GM21786 (cell line): Measurements from ENCODE around the gene SLIT1.

ENCODE experiments used
- ATAC-seq: cut with Tn5 transposase; IDR thresholded peaks from one replicate; pipeline ENCODE4 v1.9.1; 2021; ENCODE audit not compliant: unreplicated experiment

SLIT1 gene

GRCh38 chr10:97028832-97029178 lies 157.0 kb downstream of the SLIT1 start:
- ATAC-seq, result no peak

DNA sequence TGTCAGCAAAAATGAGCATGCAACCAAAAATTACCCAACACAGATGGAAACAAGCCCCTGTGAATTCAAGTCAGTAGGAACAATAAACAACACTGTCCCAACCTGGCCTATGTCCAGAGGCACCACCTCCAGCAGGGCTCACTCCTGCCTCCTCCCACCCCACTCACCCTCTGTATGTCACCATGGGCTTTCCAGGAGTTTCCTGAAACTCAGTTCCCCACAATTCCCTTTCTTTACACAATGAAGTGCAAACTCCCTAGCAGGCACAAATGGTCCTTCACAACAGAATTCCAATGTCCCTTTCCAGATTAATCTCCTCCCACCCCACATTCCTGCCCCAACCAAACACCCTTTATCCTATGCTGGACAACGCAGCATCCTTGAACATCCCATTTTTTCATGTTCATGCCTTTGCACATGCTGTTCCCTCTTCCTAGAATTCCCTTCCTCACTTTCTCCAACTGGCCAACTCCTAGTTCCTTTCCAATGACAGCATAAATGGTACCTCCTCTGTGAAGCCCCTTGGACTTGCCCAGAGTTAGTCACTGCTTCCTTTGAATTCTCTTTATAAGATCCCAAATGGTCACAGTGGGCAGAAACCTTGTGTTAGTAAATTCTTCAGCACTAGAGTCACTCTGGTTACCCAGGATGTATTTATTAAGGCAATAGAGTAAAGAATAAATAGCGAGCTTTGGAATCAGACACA lies 157.5 kb downstream of the SLIT1 start:
- no peak for ATAC-seq

DNA sequence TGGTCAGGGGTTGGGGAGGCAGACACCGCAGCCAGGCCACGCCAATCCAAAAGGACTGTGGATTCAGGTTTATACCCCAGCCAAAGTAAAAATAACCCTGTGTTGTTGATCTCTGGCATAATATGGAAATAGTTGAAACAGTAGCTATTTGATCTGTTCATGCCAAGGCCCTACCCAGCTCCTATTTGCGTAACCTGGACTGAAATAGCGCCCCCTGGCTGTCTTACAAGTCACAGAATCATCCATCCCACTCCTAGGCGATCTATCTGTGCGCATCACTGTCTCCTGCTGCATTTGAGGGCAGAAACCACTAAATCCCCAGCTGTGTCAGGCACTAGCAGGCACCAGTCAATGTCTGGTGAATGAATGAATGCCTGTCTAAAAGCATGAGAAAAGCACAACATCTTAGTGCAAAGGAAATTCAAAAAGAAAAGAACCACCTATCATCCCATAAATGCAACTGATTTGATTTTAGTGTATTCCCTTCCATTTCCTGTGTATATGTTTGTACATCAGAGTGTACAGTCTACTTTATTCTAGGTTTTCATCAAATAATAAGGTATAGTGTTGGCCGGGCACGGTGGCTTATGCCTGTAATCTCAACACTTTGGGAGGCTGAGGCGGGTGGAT lies 160.0 kb downstream of the SLIT1 start:
- no peak for ATAC-seq

DNA sequence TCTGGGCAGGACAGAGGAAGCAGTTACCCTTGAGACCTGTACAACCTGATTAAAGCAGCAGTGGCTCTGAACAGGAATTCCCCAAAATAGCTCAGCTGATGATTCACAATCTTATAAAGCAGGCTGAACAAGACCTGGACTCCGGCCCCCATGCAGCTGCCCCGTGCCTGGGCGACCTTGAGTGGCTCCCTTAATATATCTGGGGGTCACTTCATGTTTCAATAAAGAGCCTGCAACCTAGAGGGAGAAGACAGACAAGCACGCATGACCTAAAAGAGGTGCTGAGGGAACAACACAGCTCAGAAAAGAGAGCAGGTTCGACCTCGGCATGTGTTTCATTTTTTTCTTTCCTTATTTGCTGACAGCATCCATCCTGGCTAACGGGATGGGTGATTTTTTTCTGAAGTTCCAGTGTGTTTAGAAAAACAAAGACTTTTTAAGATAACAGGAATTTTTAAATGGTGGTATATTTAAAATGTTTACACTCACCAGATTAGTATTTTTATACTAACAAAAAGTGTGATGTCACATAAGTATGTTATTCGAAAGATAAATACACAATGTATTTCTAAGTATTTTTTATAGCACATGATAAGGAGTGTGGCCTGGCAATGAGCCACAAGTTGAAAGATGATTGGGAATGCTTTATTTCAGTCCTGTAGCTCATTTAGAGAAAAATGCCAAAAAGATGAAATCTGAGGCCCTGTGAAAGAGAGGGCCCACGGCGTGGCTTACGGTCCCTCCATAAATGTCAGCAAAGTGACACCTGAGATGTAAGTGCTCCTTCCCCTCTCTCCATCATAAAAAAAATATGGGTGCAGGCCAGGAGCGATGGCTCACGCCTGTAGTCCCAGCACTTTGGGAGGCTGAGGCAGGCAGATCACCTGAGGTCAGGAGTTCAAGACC lies 161.3 kb downstream of the SLIT1 start:
- no peak for ATAC-seq

- no peak for ATAC-seq
These were observed 162.2 kb downstream of the SLIT1 start for GRCh38 chr10:97023401-97024167.

GRCh38 chr10:97022616-97023015 lies 163.1 kb downstream of the SLIT1 start:
- no peak for ATAC-seq

- no peak for ATAC-seq
These were observed 165.0 kb downstream of the SLIT1 start for GRCh38 chr10:97020452-97021400.

GRCh38 chr10:97019213-97019844 lies 166.4 kb downstream of the SLIT1 start:
- no peak for ATAC-seq

DNA sequence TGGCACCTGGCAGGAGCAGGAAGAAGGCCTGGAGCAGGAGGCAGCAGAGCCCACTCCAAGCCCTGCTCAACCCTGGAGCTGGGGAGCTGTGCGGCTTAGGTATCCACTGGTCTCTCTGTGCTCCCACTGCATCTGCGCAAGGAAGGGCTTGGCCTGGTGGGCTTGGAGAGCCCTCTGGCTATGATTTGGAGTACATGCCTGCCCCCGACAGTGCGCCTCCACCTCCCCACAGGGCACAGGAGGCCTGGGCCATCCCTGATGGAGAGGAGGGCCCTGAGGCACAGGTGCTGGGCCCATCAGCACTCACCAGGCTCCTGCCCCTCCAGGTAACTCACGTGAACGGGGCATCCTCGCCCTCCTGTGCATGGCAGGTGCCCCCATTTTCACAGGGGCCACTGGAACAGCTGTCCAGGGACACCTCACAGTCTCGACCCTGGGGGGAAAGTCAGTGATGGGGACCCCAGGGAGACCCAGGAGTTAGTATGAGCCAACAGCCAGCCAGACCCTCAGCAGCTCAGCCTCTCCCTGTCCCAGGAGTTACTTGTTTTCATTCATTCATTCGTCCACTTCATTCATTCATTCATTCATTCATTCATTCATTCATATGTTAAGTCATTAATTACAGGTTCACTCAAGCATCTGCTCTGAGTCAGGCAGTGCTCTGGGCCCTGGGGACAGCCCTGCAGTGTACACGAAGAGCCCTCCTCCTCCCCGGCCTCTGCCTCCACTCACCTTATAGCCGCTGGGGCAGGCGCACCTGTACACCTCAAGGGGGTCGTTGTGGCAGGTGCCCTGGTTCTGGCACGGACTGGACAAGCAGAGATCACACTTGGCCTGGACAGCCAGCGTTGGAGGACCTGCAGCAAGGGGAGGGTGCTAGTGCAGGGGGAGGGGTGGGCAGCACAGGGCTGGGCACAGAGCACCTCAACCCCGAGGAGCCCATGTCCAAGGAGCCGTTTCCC lies 167.2 kb downstream of the SLIT1 start:
- no peak for ATAC-seq

DNA sequence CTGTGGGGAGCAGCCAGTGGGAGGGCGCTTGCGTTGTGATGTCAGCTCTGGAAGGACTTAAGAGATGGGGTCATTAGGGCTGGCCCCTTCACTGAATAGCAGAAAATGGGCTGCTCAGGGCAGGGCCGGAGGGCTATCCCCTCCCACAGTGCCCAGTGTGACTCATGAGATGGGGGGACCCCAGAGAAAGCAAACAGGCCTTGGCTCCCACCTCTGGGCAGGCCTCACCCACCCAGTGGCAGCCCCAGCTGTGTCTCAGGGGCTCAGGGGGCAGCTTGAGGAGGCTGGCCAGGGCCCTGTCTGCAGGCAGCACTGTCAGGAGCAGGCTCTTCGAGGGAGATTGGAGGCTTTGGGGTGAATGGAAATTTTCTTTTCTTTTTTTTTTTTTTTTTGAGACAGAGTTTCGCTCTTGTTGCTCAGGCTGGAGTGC lies 168.3 kb downstream of the SLIT1 start:
- no peak for ATAC-seq

- ATAC-seq, result peak; percentile 87
These were observed 168.9 kb downstream of the SLIT1 start for GRCh38 chr10:97016728-97017473.

DNA sequence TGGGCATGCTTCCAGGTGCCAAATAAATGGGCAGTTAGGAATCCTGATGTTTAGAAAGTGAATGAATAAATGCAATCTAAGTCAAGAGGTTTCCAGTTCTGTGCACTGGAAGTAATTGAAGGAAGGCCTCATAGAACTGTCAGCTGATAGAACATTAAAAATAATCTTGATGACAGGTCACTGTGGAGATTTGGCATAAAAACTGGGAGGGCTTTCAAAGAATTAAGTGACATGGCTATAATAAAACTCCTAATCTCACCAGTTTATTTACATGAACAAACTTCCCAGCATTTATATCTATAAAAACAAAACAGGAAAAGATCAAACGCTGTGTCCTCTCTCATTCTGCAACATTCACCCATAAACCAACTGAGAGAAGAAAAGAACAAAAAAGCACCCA lies 170.5 kb downstream of the SLIT1 start:
- no peak for ATAC-seq

DNA sequence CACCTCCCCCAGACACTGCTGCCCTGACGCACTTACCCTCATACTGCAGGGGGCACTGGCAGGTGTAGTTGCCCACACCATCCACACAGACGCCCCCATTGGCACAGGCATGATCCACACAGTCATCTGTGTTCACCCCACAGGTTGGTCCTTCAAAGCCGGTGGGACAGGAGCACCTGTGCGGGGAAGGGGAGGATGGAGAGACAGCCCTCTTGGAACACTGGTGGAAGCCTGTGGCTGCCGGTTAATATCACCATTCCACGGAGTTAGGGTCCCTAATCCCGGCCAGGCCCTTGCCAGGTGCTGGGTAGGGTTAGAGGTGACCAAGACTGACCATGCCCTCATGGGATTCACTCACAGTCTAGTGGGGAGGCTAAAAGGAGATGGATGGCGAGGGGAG lies 171.8 kb downstream of the SLIT1 start:
- ATAC-seq, result no peak

DNA sequence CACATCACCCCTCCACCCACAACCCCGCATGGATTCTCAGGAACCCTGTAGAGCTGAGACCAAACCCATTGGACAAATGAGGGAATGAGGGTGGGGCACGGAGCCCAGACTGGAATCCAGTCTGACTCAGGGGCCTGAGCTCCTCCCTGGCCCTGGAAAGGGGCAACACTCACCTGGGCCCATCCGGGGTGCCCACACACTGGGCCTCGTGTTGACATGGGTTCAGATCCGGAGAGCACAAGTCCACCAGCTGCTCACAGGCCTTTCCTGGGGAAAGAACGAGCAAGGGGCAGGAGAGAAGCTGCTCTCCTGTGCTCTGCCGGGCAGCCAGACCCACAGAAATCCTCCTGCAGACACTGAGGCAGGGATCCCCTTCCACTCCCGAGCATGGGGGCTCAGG lies 172.2 kb downstream of the SLIT1 start:
- ATAC-seq, result no peak

DNA sequence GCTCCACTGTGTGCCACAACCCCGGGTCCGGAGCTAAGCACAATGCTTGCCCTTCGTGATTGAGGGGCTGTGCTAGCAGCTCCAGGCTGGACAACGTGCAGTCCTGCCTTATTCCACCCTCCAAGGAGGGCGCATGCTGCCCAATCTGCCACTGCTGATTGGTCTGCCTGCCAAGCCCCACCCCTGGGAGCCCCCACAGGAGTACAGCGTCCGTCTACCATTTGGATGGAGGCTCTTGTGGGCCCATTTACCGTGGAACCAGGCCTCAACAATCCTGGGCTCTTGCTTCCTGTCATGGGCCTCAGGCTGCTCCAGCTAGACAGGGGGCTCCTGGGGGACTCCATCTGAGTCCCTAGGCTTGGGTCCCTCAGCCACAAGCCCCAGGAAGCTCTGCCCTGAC lies 173.3 kb downstream of the SLIT1 start:
- ATAC-seq, result no peak

GRCh38 chr10:97011397-97011796 lies 174.4 kb downstream of the SLIT1 start:
- no peak for ATAC-seq

DNA sequence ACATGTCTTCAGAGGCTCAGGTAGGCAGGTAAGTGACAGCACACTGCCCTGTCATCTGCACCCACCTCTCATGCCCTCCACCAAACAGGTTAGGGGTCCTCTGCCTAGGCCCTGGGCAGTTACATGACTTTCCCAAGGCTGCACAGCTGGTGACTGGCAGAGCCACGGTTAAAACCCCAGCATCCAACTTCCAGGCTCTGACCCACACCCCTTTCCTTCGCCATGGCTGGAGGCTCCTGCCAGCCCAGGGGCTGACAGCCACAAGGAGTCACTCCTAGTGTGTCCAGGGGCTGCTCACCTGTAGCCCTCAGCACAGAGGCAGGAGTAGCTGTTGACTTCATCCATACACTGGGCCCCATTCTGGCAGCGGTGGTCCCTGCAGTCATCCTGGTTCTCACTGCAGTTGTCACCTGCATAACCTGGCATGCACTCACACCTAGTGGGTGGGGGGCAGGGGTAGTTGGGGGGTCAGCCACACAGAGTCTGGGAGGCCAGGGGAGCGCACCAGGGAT lies 175.0 kb downstream of the SLIT1 start:
- no peak for ATAC-seq

DNA sequence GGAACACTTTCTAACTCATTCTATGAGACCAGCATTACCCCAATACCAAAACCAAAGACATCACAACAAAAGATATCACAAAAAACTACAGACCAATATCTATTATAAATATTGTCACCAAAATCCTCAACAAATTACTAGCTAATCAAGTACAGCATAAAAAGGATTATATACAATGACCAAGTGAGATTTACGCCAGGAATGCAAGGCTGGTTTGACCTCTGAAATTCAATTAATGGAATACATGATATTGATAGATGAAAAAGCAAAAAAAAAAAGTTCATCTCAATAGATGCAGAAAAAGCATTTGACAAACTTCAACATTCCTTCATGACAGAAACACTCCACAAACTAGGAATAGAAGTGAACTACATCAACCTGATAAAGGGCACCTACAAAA lies 178.3 kb downstream of the SLIT1 start:
- ATAC-seq, result no peak
